ENCODE measurements around the gene COQ2. TPM values are rescaled to one million over a fixed set of nuclear protein-coding genes. Genes with fewer than 3 reads are reported as not detected.

Gene COQ2
- total and polyA plus RNA-seq, 12 donors = 10.5 to 32.8 (median 25.9) TPM

DNA sequence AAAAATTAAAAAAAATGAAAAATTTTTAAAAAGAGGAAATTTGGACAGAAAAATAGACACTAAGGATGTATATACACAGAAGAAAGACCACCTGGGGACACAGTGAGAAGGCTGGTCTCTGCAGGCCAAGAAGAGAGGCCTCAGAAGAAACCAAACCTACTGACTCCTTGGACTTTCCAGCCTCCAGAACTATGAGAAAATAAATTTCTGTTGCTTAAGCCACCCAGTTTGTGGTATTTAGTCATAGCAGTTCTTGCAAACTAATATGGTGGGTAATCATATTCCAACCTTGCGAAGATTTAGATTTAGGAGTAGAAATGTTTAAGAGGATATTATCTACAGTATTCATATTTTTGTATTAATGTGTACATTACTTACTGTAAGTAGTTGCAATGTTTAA lies 56.4 kb downstream of the COQ2 start:
- no peak for DNase-seq
- H3K36me3 ChIP-seq = no peaks in the 10 kb centered on the region
- no peak for ATAC-seq
- H3K4me1 ChIP-seq = peaks cover 0 to 23% (median 0%) of the 10 kb centered on the region in 9 donors
- no peak overlapping the region for H3K4me3 ChIP-seq
- no peaks in the 10 kb centered on the region for H3K9me3 ChIP-seq
- WGBS, 2 donors = 97 to 98% methylated on average over 1 of the region's 1 CpG
- TF ChIP-seq, protein P1, sequence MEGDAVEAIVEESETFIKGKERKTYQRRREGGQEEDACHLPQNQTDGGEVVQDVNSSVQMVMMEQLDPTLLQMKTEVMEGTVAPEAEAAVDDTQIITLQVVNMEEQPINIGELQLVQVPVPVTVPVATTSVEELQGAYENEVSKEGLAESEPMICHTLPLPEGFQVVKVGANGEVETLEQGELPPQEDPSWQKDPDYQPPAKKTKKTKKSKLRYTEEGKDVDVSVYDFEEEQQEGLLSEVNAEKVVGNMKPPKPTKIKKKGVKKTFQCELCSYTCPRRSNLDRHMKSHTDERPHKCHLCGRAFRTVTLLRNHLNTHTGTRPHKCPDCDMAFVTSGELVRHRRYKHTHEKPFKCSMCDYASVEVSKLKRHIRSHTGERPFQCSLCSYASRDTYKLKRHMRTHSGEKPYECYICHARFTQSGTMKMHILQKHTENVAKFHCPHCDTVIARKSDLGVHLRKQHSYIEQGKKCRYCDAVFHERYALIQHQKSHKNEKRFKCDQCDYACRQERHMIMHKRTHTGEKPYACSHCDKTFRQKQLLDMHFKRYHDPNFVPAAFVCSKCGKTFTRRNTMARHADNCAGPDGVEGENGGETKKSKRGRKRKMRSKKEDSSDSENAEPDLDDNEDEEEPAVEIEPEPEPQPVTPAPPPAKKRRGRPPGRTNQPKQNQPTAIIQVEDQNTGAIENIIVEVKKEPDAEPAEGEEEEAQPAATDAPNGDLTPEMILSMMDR (IDR thresholded peaks at IDR 0.05) = no peak
- H3K27me3 ChIP-seq = no peaks in the 10 kb centered on the region
- H3K27ac ChIP-seq = no peak overlapping the region
- intact Hi-C loops (cut with DNase I) = no loop called here

DNA sequence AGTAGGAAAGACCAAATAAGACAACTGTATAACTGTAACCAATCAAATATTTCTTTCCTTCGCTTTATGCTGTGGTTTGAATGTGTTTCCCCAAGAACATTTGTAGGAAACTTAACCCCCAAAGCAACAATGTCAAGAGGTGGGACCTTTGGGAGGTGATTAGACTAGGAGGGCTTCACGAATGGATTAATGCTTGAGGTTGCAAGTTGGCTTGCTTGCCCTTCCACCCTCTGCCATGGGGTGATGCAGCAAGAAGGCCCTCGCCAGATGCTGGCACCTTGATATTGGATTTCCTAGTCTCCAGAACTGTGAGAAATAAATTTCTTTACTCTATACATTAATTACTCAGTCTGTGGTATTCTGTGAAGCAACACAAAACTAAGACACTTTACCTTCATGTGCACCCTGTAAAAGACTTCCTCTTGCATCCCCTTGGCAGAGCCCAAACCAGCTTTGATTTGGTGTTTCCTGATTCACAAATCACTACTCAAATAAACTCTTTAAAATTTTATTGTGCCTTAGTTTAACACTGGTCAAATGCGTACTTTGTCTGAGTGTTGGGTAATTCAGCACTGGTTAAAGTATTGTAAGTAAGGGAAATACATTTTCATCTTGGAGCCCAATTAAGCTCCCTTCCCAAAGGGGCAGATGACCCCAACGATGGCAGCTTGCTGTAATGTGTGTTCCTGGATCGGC lies 59.9 kb downstream of the COQ2 start:
- 89 to 94% methylated on average over 6 of the region's 6 CpGs for WGBS, 2 donors
- TF ChIP-seq, protein P1 (IDR thresholded peaks at IDR 0.05) = no peak
- H3K4me3 ChIP-seq = no peak overlapping the region
- DNase-seq = no peak
- intact Hi-C loops (cut with DNase I) = no loop called here
- H3K36me3 ChIP-seq = no peaks in the 10 kb centered on the region
- peaks cover 0 to 7% (median 0%) of the 10 kb centered on the region in 9 donors for H3K4me1 ChIP-seq
- no peaks in the 10 kb centered on the region for H3K9me3 ChIP-seq
- no peak for ATAC-seq
- H3K27me3 ChIP-seq = no peaks in the 10 kb centered on the region
- no peak overlapping the region for H3K27ac ChIP-seq

DNA sequence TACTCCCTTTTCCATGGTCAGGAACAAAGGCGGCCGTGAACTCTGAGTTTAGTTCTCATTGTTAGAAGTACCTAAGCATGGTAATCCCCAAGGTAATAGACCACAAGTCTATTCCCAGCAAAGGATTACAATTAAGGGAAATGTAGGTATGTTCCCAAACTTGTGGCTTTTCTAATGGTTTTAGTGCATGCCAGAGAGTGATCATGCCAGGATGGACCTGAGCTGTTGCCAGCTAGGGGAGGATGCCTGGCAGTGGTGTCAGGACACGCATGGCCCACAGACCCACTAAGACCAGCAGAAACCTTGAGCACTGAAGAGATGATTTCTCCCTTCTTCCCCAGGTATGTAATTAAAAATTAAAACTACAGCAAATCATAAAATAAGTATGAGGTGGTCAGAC lies 60.8 kb downstream of the COQ2 start:
- Histone ChIP-seq H3K9me3 (no peaks in the 10 kb centered on the region), H3K36me3 (no peaks in the 10 kb centered on the region), H3K4me3 (no peak overlapping the region), H3K27ac (no peak overlapping the region), H3K27me3 (no peaks in the 10 kb centered on the region), H3K4me1 (peaks cover 0 to 16% (median 0%) of the 10 kb centered on the region in 9 donors)
- no peak for ATAC-seq
- TF ChIP-seq, protein P1 (IDR thresholded peaks at IDR 0.05) = no peak
- no peak for DNase-seq
- intact Hi-C loops (cut with DNase I) = no loop called here
- WGBS, 2 donors = 95 to 96% methylated on average over 3 of the region's 3 CpGs

DNA sequence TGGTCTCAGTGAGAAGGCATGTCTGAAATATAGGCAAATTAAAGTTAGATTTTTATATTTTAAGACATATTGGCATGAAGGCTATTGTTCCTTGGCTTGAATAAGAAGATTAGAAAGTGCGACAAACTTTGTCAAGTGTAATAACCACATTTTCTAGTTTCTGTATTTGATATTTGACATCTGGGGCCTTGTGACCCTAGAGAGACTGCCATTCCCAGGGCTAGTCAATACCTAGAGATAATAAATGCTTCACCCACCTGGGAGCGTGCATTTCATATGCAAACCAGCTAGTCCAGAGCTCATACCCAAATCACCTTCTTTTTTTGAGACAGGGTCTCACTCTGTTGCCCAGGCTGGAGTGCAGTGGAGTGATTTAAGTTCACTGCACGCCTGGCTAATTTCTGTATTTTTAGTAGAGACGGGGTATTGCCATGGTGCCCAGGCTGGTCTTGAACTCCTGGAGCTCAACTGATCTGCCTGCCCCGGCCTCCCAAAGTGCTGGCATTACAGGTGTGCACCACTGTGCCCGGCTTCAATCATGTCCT lies 62.6 kb downstream of the COQ2 start:
- no peak overlapping the region for H3K4me3 ChIP-seq
- WGBS, 2 donors = 95 to 99% methylated on average over 6 of the region's 6 CpGs
- H3K27me3 ChIP-seq = no peaks in the 10 kb centered on the region
- no peak for ATAC-seq
- no peaks in the 10 kb centered on the region for H3K9me3 ChIP-seq
- intact Hi-C loops (cut with DNase I) = no loop called here
- TF ChIP-seq, protein P1 (IDR thresholded peaks at IDR 0.05) = no peak
- no peak for DNase-seq
- no peaks in the 10 kb centered on the region for H3K36me3 ChIP-seq
- H3K27ac ChIP-seq = no peak overlapping the region
- peaks cover 0 to 32% (median 0%) of the 10 kb centered on the region in 9 donors for H3K4me1 ChIP-seq
